Stomach (tissue), 19 donors: Measurements from ENCODE around the gene ASIC2. TPM values are rescaled to one million over a fixed set of nuclear protein-coding genes. Genes with fewer than 3 reads are reported as not detected.
A peak's percentile ranks its signal among the peaks of the same experiment; 100 is the strongest.

Source experiments
- DNase-seq, 2 donors: peaks; one replicate each; pipeline versions ENCODE4 v3.0.0 to v3.0.0-alpha.2; 2013 to 2019
- H3K27ac ChIP-seq, 5 donors: fragments of 200-600 bp in 4 of 5; sonication (generic) in 4 of 5; one replicate each; pipeline ENCODE4 v1.5.1; 2013 to 2019; ENCODE audit warnings: mild to moderate bottlenecking in 1 of 5, moderate library complexity in 1 of 5
- H3K27me3 ChIP-seq, 3 donors: fragments of 200-600 bp; sonication (generic); one replicate each; pipeline ENCODE4 v1.5.1; 2017 to 2019; ENCODE audit warnings: mixed run types in 1 of 3
- H3K36me3 ChIP-seq, 4 donors: fragments of 200-600 bp; sonication (generic); 1 replicate in 3 of 4; 2 replicates in 1 of 4; pipeline ENCODE4 v1.5.1; 2016 to 2019
- H3K4me1 ChIP-seq, 4 donors: fragments of 200-600 bp; sonication (generic); one replicate each; pipeline ENCODE4 v1.5.1; 2016 to 2019
- H3K4me3 ChIP-seq, 4 donors: fragments of 200-600 bp; sonication (generic) in 3 of 4; one replicate each; pipeline ENCODE4 v1.5.1; 2016 to 2019; ENCODE audit warnings: mild to moderate bottlenecking in 1 of 4
- H3K9me3 ChIP-seq, 4 donors: fragments of 200-600 bp; sonication (generic); one replicate each; pipeline ENCODE4 v1.5.1; 2016 to 2019
- EP300 ChIP-seq: sonication (generic); formaldehyde crosslinking; IDR thresholded peaks from one replicate; pipeline ENCODE4 v1.6.1; 2017; ENCODE audit warnings: antibody characterized with exemption
- POLR2A ChIP-seq, 4 donors: fragments of 450-650 bp; IDR thresholded peaks; one replicate each; pipeline ENCODE4 v1.6.1; 2016; ENCODE audit warnings: antibody characterized with exemption in 4 of 4, control low read depth in 2 of 4, mild to moderate bottlenecking in 1 of 4, moderate library complexity in 1 of 4
- POLR2AphosphoS5 ChIP-seq, 3 donors: sonication (generic); formaldehyde crosslinking; IDR thresholded peaks; one replicate each; pipeline ENCODE4 v1.6.1; 2016; ENCODE audit warnings: antibody characterized with exemption in 3 of 3
- WGBS, 5 donors: extraction: QIAGEN DNeasy Blood & Tissue Kit in 3 of 5; methylation state at CpG; one replicate each; pipeline versions ENCODE4 v1.1.5 to v1.1.7; 2013 to 2018; 5-methylcytosine and 5-hydroxymethylcytosine counted together
- intact Hi-C: fragments of 100-400 bp; cut with DNase I; formaldehyde crosslinking; loops from one replicate; pipeline ENCODE4 v1.15.1; 2023; ENCODE audit warnings: low total_unique reads
- long read RNA-seq, 10 donors: transcript quantifications; one replicate each; lab custom pipeline, GENCODE V29; 2026
- polyA plus RNA-seq, 3 donors: library from polyadenylated mRNA; stranded (reverse); fragments of 200-250 nt; gene quantifications; one replicate each; pipeline ENCODE4 v1.2.3, GENCODE V29; 2013
- total RNA-seq, 5 donors: library from RNA; depleted of rRNA; stranded (reverse); fragments of >200 nt; gene quantifications; one replicate each; pipeline versions ENCODE4 v1.1.0 to v1.2.3, GENCODE V29; 2014 to 2016
- TF ChIP-seq, protein P1 (sequence below), 7 experiments: fragments of 450-650 bp in 4 of 7; fragments of 200-600 bp in 3 of 7; sonication (generic) in 3 of 7; IDR thresholded peaks; one replicate each; pipeline ENCODE4 v1.5.1; 2016 to 2019; ENCODE audit warnings: antibody characterized with exemption in 7 of 7, control low read depth in 2 of 7, mild to moderate bottlenecking in 1 of 7
- donor health status: healthy with polysubstance abuse.
- donor health status: Bipolar disorder and iron deficiency.
- donor health status: healthy.

The ASIC2 gene
- total RNA-seq (under 1 TPM in 1 of 5 donors, not detected in 4; 0.18 TPM), polyA plus RNA-seq (under 1 TPM in 1 of 3 donors, not detected in 2; 0.13 TPM)
- long read RNA-seq, donor 1: 0 reads
- long read RNA-seq, donor 2: 0 reads
- long read RNA-seq, donor 3: 0 reads
- long read RNA-seq, donor 4: 0 reads
- long read RNA-seq, donor 5: 0 reads
- long read RNA-seq, donor 6: 0 reads
- long read RNA-seq, donor 7: 0 reads
- long read RNA-seq, donor 8: 0 reads
- long read RNA-seq, donor 9: 0 reads
- long read RNA-seq, donor 10: 0 reads

DNA sequence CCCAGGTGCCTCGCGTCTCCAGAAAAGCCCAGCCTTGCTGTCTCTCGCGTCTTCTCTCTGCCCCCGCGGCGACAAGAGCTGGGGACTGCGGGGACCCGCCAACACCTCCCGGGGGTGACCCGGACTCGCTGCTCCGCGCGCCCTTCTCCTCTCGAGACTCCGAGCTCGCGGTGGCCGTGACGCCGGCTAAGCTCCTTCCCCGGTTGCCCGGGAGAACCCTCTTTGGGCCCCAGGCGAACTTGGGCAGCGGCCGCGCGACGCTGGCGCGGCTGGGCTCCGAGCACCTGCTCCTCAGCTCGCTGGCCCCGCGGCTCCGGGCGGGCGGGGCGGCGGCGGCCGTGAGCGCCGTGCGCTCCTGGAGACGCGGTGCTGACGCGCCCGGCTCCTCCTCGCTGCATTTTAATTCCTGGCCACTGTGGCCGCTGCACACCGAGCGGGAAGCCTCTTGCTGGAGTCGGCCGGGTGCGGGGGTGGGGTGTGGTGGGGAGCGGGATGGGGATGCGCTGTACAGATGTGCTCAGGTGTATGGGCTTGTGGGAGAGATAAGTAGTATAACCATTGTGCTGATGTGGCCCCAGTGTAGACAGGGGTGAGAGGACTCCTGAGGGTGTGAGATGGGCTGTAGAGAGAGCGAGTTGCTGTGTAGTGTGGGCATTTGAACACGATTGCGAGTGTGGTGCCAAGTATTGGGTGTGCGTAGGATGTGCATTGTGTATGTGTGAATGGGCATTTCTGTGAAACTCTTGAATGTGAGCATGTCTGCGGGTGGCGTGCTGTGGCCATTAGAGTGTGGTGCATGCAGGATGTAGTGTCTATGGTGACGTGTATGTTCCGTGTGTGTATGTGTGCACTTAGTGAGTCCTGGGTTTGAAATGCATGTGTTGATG is at the start of gene ASIC2:
Gene ASIC2 (minus strand): TSS at position 315 of the 887 bp plus-strand sequence.
- Histone ChIP-seq H3K27ac (no peak within 1 kb of the TSS), H3K9me3 (no peaks in the 10 kb centered on the region), H3K4me1 (peaks cover 19 to 24% (median 22%) of the 10 kb centered on the region in 4 donors), H3K27me3 (peaks cover 11 to 86% (median 50%) of the 10 kb centered on the region in 3 donors), H3K36me3 (no peaks in the 10 kb centered on the region), H3K4me3 (peak within 1 kb of the TSS; percentile 21 to 50 (median 36))
- peak in 1 of 2 donors; percentile 70 for DNase-seq
- 8 to 29% (median 9%) methylated on average over 19 to 68 of the region's 68 CpGs for WGBS, 5 donors
- no peak for TF ChIP-seq POLR2A (IDR thresholded peaks at IDR 0.05)
- no peak for TF ChIP-seq POLR2AphosphoS5 (IDR thresholded peaks at IDR 0.05)
- TF ChIP-seq EP300: no peak
- TF ChIP-seq, protein P1, sequence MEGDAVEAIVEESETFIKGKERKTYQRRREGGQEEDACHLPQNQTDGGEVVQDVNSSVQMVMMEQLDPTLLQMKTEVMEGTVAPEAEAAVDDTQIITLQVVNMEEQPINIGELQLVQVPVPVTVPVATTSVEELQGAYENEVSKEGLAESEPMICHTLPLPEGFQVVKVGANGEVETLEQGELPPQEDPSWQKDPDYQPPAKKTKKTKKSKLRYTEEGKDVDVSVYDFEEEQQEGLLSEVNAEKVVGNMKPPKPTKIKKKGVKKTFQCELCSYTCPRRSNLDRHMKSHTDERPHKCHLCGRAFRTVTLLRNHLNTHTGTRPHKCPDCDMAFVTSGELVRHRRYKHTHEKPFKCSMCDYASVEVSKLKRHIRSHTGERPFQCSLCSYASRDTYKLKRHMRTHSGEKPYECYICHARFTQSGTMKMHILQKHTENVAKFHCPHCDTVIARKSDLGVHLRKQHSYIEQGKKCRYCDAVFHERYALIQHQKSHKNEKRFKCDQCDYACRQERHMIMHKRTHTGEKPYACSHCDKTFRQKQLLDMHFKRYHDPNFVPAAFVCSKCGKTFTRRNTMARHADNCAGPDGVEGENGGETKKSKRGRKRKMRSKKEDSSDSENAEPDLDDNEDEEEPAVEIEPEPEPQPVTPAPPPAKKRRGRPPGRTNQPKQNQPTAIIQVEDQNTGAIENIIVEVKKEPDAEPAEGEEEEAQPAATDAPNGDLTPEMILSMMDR (IDR thresholded peaks at IDR 0.05): no peak
- intact Hi-C loops: no loop called here

DNA sequence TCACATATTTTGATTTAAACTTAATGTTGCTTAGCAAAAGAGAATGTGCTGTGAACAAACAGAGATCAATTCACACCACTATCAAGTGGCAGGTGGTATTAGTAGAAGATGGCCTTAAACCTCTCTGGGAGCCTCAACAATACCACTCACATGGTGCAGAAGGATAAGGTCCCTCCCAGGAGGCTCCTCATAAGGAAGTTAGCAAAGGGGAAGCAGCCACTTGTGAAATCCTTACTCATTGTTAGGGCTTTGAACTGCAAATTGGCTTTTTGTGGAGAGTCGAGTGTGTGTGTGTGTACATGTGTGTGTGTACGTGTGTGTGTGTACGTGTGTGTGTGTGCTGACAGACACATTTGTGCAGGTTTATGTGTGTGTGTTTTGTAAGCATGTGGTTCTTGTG is 48.9 kb upstream of the ASIC2 start:
- H3K36me3 ChIP-seq: no peaks in the 10 kb centered on the region
- H3K4me3 ChIP-seq: no peak overlapping the region
- no peak overlapping the region for H3K27ac ChIP-seq
- TF ChIP-seq, protein P1 (IDR thresholded peaks at IDR 0.05): no peak
- TF ChIP-seq POLR2AphosphoS5 (IDR thresholded peaks at IDR 0.05) (no peak), POLR2A (IDR thresholded peaks at IDR 0.05) (no peak), EP300 (no peak)
- H3K9me3 ChIP-seq: no peaks in the 10 kb centered on the region
- WGBS, 5 donors: 47 to 60% (median 54%) methylated on average over 3 of the region's 3 CpGs
- intact Hi-C loops: no loop called here
- no peaks in the 10 kb centered on the region for H3K4me1 ChIP-seq
- H3K27me3 ChIP-seq: peaks cover 0 to 54% (median 10%) of the 10 kb centered on the region in 3 donors
- no peak for DNase-seq

DNA sequence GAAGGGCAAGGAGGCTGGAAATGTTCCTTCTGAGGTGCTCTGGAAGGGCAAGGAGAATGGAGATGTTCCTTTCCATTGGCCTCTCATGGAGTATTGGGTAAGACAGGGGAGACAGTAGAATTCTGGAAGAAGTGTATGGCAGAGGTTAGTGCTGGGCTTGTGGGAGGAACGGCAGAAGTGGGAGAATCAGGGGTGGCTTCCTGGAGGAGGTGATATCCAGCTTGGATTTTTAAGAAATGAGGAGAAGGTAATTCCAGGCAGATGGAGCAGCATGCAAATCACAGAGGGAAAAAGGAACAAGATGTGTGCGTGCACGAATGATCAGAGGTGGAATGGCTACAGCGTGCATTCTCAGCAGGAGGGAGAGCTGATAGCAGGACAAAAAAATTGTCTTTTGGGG is 45.1 kb upstream of the ASIC2 start:
- intact Hi-C loops: no loop called here
- 65 to 79% (median 69%) methylated on average over 4 of the region's 4 CpGs for WGBS, 5 donors
- TF ChIP-seq POLR2AphosphoS5 (IDR thresholded peaks at IDR 0.05) (no peak), EP300 (no peak), POLR2A (IDR thresholded peaks at IDR 0.05) (no peak)
- TF ChIP-seq, protein P1 (IDR thresholded peaks at IDR 0.05): no peak
- H3K27me3 ChIP-seq: peaks cover 0 to 65% (median 10%) of the 10 kb centered on the region in 3 donors
- DNase-seq: no peak
- H3K27ac ChIP-seq: no peak overlapping the region
- no peaks in the 10 kb centered on the region for H3K9me3 ChIP-seq
- no peaks in the 10 kb centered on the region for H3K4me1 ChIP-seq
- no peaks in the 10 kb centered on the region for H3K36me3 ChIP-seq
- no peak overlapping the region for H3K4me3 ChIP-seq

DNA sequence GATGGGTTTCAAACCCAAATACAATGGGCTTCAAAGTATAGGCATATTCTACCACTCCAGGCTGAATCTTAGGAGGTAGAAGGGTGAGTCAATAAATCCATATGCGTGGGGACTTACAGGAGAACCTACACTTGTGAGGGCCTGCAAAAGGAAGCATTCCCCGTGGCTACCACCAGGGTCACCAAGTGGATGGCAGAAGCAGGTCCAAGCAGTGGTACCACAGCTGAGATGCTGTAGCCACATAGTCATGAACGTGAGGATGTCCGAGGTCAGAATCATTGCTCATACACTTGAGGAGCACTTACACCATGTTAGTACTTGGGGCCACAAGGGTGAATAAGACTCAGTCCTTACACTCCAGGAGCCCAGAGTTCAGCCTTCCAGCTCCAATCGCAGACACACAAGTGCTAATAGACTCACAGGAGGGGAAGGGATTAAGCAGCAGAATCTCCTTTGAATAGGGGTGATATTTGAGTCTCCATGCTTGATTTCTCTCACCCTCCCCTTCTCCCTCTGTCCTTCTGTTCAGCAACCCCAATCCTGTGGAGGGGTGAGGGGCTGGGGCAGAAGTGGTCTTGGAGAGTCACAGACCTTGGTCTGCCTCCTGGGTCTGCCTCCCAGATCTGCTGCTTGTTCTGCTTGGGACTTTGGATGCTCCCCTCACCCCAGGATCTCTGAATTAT is 42.5 kb upstream of the ASIC2 start:
- no peak for DNase-seq
- no peak overlapping the region for H3K4me3 ChIP-seq
- H3K27me3 ChIP-seq: peaks cover 0 to 45% (median 10%) of the 10 kb centered on the region in 3 donors
- H3K27ac ChIP-seq: no peak overlapping the region
- H3K36me3 ChIP-seq: no peaks in the 10 kb centered on the region
- 41 to 58% (median 48%) methylated on average over 5 of the region's 5 CpGs for WGBS, 5 donors
- no peaks in the 10 kb centered on the region for H3K9me3 ChIP-seq
- intact Hi-C loops: no loop called here
- TF ChIP-seq POLR2A (IDR thresholded peaks at IDR 0.05) (no peak), POLR2AphosphoS5 (IDR thresholded peaks at IDR 0.05) (no peak), EP300 (no peak)
- TF ChIP-seq, protein P1 (IDR thresholded peaks at IDR 0.05): no peak
- H3K4me1 ChIP-seq: no peaks in the 10 kb centered on the region
